ENCODE data around the gene PIH1D2.

PIH1D2 gene

DNA sequence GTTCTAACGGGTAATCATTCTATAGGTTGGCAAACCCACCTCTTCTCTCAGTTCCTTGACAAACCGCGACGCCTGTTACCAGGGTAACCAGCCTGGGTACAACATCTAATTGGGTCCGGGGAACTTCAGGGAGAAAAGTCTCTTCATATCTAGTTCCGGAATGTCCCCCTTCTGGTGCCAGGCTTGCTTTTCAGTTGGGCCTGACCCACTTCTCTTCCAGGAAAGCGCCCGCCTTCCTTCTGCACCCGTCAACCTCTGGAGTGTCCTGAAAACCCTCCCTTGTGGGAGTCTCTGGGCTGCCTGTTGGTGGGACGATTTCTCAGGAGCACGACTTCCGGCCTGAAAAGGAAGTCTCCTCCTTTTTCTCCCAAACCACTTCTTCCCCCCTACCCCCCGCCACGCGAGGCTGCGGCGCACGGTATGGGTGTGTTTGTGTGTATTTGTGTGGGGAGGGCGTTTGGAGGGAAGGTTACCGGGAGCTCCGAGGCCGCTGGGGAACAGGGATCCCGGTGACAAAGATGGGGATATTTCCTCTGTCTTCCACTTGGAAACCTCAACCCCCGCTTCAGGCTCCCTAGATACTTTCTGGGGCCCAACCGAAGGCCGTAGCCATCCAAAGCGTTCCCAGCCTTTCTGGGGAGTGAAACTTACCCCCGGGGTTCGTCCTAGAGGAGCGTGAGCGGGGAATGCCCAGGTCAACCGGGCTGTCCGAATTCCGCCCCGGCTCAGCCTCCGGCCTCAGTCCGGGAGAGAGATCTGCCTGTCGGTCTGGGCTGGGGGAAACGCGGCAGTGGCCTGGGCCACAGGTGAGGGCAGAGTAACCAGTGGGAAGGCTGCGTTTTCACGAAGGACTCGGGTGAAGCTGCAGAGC is at the start of gene PIH1D2, which contains the start of gene NKAPD1:
Gene PIH1D2, minus strand, starts transcription at position 77 of the 871 bp plus-strand sequence. CDS start 843 bp downstream, outside the sequence.
Gene NKAPD1, plus strand, starts transcription at position 359 of the 871 bp plus-strand sequence. CDS start 1,276 bp downstream, outside the sequence.
- DNase-seq (ENCODE audit: low read depth): peak; percentile 93
- peak within 1 kb of the TSS; percentile 92 for H3K4me3 ChIP-seq (ENCODE audit: low read depth, low read length)
- no peak for TF ChIP-seq CTCF (conservative IDR thresholded peaks at IDR 0.05; ENCODE audit: low read depth, low read length)

DNA sequence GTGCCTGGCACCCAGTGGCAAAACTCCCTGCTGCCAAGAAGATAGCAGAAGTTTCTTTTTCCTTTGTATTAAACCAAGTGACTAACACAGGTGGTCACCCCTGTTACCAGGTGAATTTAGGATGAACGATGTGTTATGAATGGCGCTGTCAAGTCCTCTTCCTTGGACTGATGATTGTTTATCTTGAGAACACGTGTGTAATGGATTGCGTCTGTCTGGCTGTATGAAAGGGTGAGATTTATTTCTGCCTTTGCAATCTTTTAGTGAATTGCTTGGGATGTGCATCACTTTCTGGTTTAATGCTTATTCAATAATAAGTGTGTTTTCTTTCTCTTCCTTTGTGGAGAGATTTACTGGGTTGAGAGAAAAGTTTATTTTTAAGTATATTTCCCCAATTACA is 49.3 kb upstream of the PIH1D2 start:
- no peak for DNase-seq (ENCODE audit: low read depth)
- TF ChIP-seq CTCF (conservative IDR thresholded peaks at IDR 0.05; ENCODE audit: low read depth, low read length): no peak
- H3K4me3 ChIP-seq (ENCODE audit: low read depth, low read length): no peak overlapping the region

GRCh38 chr11:112121981-112122615 is 48.3 kb upstream of the PIH1D2 start:
- peak; percentile 21 for DNase-seq (ENCODE audit: low read depth)
- no peak overlapping the region for H3K4me3 ChIP-seq (ENCODE audit: low read depth, low read length)
- no peak for TF ChIP-seq CTCF (conservative IDR thresholded peaks at IDR 0.05; ENCODE audit: low read depth, low read length)

- no peak for DNase-seq (ENCODE audit: low read depth)
- TF ChIP-seq CTCF (conservative IDR thresholded peaks at IDR 0.05; ENCODE audit: low read depth, low read length): no peak
Observed at GRCh38 chr11:112118176-112118575, 44.4 kb upstream of the PIH1D2 start.

DNA sequence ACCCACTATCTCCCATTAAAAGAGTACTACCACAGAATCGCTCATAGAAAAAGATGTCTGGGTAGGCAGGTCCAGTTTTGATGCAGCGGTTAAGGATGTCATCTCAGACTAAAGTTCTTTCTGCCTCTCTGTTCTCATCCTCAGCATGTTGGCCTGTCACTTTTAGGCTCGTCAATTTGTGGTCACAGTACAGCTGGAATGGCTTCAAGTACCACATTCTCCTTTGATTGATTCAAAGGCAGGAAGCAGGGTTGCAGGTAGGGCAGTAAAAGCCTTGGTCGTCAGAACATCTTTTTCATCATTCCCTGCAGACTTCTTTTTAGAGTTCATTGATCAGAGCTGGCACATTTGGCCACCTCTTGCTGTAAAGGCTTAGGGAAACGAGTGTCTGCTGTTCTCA is 41.6 kb upstream of the PIH1D2 start:
- TF ChIP-seq CTCF (conservative IDR thresholded peaks at IDR 0.05; ENCODE audit: low read depth, low read length): no peak
- H3K4me3 ChIP-seq (ENCODE audit: low read depth, low read length): no peak overlapping the region
- no peak for DNase-seq (ENCODE audit: low read depth)

More at GRCh38 chr11:112118176-112118575, 44.4 kb upstream of the PIH1D2 start:
- H3K4me3 ChIP-seq (ENCODE audit: low read depth, low read length): no peak overlapping the region

DNA sequence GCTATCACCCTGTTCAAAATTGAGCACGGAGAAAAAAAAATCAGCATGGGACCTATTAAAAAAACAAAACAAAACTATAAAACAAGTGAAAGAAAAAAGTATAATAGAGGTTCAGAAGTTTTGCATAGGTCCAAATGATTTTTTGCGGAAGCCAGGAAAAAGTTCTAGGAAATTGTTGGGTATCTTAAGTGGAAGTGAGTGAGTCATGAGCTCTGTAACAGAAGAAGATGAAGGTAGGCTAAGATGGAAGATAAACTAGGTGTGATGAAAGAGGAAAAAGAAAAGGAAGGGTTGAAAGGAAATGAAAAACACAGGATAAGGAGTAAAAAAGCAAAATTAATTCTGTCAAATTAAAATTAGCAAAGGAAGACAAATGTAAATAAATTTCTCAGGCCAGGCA is 40.6 kb upstream of the PIH1D2 start:
- TF ChIP-seq CTCF (conservative IDR thresholded peaks at IDR 0.05; ENCODE audit: low read depth, low read length): no peak
- no peak overlapping the region for H3K4me3 ChIP-seq (ENCODE audit: low read depth, low read length)
- no peak for DNase-seq (ENCODE audit: low read depth)
